ENCODE data around the gene DNASE2B.

The DNASE2B gene, protein sequence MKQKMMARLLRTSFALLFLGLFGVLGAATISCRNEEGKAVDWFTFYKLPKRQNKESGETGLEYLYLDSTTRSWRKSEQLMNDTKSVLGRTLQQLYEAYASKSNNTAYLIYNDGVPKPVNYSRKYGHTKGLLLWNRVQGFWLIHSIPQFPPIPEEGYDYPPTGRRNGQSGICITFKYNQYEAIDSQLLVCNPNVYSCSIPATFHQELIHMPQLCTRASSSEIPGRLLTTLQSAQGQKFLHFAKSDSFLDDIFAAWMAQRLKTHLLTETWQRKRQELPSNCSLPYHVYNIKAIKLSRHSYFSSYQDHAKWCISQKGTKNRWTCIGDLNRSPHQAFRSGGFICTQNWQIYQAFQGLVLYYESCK

GRCh38 chr1:84398175-84399155 lies at the start of gene DNASE2B:
Gene DNASE2B (plus strand): TSS chr1:84398484. CDS start chr1:84398565, 81 bp downstream.
- no peak for DNase-seq (ENCODE audit: low spot score)

- DNase-seq (ENCODE audit: low spot score) = no peak
Observed at GRCh38 chr1:84348759-84349158, 49.5 kb upstream of the DNASE2B start.

DNA sequence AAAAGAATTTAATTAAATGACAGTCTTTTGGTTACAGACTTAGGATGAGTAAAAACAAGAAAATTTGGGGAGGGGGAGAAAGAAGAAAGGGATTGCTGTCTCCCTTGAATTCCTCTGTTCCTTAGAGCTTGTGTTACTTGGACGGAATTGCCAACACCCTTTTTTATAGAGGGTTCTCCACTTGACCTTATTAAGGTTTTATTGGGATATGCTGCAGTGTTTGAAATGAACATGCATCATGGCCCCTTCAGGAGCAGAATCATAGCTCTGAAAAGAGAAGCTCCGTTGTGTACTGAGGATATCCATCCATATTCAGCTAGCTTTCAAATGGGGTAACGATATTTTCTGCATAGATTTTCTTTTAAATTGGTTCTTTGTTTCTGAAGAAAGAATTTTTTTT lies 48.2 kb upstream of the DNASE2B start:
- no peak for DNase-seq (ENCODE audit: low spot score)

GRCh38 chr1:84350550-84350949 lies 47.7 kb upstream of the DNASE2B start:
- DNase-seq (ENCODE audit: low spot score) = no peak

DNA sequence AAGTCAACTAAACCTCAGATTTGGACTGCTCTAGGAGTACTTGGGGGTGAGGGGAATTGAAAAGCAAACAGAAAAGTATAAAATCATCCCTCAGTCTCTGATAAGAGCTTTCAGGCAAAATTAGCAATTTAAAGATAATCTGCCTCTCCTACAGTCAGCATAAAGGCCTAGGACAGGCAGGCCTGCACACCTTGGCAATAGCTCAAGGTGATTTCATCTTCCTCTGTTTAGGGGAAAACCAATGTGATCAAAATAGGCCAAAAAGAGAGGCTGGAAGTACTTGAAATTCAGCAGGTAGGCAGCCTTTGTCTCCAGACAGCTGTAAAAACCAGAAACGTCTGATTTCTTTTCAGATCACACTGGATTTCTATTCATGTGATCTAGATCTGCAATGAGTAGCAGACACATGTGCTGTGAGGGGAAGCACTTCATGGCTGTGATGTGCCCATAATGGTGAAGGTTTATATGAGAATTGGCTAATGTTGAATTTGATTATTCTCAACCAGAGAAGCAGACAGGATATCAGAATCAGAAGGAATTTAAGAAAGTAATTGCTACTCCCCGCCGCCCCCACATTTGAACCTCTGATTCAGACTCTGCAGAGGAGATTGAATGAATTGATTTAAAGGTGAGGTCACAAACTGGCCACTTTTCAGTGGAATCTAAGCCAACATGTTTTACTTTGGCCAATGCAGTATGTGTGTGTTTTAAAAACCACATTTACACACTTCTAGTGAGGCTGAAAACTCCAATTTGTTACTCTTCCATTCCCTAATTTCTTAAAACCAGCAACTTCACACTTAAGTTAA lies 45.8 kb upstream of the DNASE2B start:
- DNase-seq (ENCODE audit: low spot score) = no peak

DNA sequence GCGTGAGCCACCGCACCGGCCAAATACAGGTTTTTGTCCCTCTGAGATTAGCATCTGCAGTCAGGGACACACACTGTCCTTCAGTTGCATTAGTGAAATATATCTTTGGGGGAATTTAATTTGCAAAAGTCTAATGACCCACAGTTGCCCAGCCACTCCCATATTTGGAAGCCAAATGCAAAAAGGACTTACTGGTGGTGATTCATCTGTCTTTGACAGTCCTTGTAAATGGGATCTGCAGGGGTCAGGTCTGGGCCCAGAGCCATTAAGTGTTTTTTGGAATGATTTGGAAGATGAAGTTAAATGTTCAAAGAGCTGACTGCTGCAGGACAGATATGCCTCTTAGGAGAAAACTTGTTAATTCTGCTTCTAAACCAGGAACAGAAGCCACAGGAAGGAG lies 44.6 kb upstream of the DNASE2B start:
- no peak for DNase-seq (ENCODE audit: low spot score)

DNA sequence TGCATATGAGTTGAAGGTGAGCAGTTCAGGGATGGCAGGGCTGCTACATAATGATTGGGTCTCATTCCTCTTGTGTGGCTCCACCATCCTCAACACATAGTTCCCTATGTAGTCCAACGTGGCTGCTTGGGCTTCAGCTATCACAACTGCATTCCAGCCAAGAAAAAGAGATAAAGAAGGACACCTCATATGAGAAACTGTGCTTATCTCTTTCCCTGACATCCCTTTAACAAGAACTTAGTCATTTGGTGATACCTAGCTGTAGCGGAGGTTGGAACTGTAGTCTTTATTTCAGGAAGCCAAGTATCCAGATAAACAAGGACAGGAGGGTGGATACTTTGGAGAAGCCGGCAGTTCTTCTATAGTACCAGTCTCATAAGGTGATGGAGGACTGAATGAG lies 42.7 kb upstream of the DNASE2B start:
- DNase-seq (ENCODE audit: low spot score) = no peak

DNA sequence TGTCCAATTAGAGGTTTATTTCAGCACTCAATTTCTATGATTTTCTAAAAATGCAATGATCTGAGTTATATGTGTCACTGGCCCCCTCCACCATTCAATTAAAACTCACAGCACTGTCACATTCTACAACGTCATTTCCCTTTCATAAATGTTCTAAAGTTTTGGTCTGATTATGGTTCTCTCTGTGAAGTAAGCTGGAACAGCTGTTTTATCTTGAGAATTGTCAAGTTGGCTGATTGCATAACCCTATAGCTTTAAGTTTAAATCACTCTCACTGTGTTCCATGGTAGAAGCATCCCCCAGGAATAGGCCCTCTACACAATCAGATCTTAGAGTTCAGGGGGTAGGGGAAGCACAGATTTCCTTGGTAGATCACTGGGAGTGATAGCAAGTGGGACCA lies 41.4 kb upstream of the DNASE2B start:
- DNase-seq (ENCODE audit: low spot score) = no peak

DNA sequence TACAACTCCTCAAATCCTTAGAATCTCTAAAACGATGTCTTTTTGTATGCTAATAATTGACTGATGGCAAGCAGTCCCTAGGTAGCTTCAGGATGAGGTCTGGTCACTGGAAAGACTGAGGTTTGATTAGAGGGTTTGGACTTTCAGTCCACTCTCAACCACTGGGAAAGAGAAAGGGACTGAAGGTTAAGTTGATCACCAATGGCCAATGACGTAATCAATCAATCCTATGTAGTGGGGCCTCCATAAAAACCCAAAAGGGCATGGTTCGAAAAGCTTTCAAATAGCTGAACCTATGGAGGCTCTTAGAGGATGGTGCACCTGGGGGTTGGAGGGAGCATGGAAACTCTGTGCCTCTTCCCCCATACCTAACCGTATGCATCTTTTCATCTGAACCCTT lies 39.6 kb upstream of the DNASE2B start:
- no peak for DNase-seq (ENCODE audit: low spot score)

- DNase-seq (ENCODE audit: low spot score) = no peak
Observed at GRCh38 chr1:84360316-84360715, 38.0 kb upstream of the DNASE2B start.

DNA sequence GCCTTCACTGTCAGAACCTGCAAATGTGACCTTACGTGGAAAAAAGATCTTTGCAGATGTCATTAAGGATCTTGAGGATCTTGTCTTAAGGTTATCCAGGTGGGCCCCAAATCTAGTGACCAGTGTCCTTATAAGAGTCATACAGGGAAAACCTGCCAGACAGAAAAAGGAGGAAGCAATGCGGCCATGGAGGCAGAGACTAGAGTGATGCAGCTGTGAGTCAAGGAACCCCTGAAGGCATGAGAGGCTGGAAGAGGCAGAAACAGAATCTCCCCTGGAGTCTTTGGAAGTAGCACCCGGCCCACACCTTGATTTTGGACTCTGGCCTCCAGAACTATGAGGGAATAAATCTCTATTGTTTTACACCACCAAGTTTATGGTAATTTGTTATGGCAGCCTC lies 36.5 kb upstream of the DNASE2B start:
- DNase-seq (ENCODE audit: low spot score) = no peak

- DNase-seq (ENCODE audit: low spot score) = no peak
Observed at GRCh38 chr1:84363019-84363418, 35.3 kb upstream of the DNASE2B start.

DNA sequence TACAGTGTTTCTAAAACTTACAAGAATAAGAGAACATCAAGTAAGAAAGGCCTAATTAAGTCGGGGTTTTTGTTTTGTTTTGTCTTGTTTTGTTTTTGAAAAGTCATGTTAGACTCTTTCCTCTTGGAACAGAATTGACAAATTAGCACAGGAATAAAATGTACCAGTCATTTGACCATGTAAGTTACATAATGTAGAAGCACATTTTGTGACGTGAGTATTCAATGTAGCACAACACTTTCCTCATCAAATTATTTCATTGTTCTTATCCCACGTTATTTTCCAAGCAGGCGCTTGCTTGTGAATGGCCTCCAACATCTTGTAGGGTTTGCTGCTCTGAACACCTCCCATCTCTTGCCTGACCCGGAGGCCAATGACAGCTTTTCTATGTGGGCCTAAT lies 34.7 kb upstream of the DNASE2B start:
- DNase-seq (ENCODE audit: low spot score) = no peak

- DNase-seq (ENCODE audit: low spot score) = peak; percentile 10
Observed at GRCh38 chr1:84365225-84366221, 32.8 kb upstream of the DNASE2B start.

DNA sequence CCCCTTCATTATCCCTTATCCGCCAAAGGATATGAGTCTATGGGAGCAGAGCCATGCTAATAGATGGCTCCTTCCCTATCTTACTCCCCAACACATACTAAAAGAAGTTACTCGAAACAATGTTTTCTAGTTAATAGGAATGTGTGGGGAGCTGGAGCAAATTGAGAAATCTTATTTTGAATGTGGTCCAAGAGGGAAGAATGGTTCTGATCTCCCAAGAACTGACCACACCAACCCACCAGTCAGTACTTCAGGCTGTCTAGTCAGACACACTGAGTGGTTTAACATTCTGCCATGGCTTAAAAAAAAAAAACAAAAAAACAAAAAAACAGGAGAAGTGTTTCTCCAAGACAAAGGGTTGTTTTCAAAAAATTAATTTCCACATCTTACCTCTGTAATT lies 31.5 kb upstream of the DNASE2B start:
- DNase-seq (ENCODE audit: low spot score) = no peak

GRCh38 chr1:84367219-84367618 lies 31.1 kb upstream of the DNASE2B start:
- no peak for DNase-seq (ENCODE audit: low spot score)

DNA sequence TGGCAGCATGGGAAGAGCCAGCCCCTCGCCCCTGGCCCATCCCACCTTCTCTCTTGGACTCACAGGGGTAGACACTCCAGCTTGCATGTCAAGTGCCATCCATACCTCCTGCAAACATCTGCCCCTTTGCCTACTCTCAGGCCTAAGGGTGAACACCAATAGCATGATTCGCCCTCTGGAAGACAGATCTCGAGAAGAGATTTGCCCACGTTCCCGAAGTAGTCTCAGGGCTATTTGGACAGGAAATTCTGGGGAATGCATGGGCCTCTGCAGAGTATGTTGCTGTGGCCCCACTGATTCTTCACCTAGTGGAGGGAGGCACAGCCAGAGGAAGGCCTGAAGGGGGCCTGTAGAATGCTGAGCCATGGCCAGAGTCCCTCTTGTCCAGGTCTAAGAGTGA lies 29.8 kb upstream of the DNASE2B start:
- no peak for DNase-seq (ENCODE audit: low spot score)

- no peak for DNase-seq (ENCODE audit: low spot score)
Observed at GRCh38 chr1:84370266-84370665, 28.0 kb upstream of the DNASE2B start.

DNA sequence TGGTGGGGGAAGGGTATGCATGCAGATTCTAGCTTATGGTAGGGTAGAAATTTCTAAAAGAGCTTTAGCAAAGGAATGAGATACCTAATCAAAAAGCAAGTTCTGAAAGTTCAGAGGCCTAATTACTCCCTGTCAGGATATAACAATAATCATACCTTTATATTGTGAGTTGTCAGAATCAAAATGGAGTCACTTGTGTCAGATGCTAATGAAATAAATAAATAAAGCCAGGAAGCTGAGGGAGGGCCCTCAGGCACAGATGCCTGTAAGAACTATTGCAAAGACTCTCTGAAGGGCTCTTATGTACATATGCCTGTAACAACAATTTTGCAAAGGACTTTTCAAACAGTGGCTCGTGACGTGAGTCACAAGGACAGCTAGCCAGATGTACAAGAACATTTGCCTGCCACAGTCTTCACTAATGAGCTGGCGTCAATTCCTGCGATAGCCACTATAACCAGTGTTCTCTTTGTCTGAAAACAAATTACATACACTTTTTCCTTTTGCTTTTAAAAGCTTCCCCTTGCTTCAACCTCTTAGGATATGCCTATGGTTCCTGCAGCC lies 27.4 kb upstream of the DNASE2B start:
- DNase-seq (ENCODE audit: low spot score) = no peak

DNA sequence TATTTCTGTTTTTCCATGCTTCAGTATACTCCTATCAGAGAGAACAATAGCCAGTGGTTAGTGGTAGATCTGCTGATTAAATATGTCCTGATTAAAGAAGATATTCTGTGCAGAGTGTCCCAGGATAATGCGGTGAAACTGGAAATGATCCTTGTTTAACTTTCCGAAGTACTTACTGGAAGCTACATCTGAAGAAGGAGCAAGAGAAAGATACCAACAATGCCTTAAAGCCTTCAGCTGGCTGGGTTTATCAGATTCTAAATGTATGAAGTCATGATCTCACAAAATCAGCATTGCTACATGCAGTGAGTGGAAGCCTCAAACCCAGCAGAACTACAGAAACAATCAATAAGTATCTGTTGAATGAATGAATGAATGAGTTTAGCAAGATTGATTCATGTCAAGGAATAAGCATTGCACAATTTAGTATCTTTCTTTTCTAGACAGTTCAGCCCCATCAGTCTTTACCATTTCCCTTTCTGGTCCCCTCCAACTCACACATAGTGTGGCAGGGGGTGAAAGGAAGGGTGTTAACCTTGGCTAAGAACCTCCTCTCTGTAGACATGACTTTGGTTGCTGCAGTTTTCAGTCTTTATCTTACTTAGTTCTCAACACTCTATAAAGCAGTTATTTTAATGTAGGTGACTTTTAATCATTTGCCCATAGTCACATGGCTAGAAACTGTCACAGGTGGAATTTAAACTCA lies 24.7 kb upstream of the DNASE2B start:
- no peak for DNase-seq (ENCODE audit: low spot score)
